BJ (cell line): ENCODE results near the gene MMP15. TPM values are rescaled to one million over a fixed set of nuclear protein-coding genes. Genes with fewer than 3 reads are reported as not detected.
A peak's percentile ranks its signal among the peaks of the same experiment; 100 is the strongest.

Experiments used
- CTCF ChIA-PET: fragments of 350-600 bp; formaldehyde crosslinking; extraction: SDS; loops from one replicate; lab custom pipeline; 2021; ENCODE audit warnings: antibody characterized with exemption, inconsistent platforms; lab: Yijun Ruan, JAX
- POLR2A ChIA-PET: fragments of 300-600 bp; sonication (Branson Sonifier 250); formaldehyde crosslinking; extraction: SDS; loops from one replicate; lab custom pipeline; 2021; ENCODE audit warnings: antibody characterized with exemption; lab: Charles Lee
- DNase-seq: peaks from one replicate; pipeline ENCODE4 v3.0.0-alpha.2; 2011; ENCODE audit warnings: low read depth
- H3K27me3 ChIP-seq: 2 replicates; pipeline ENCODE4 v1.6.0; 2011; ENCODE audit warnings: low read length; ENCODE audit not compliant: control insufficient read depth, insufficient read depth
- H3K36me3 ChIP-seq: 2 replicates; pipeline ENCODE4 v1.5.1; 2011; ENCODE audit warnings: low read length; ENCODE audit not compliant: control insufficient read depth, insufficient read depth
- H3K4me3 ChIP-seq: 2 replicates; pipeline ENCODE4 v1.5.1; 2011; ENCODE audit warnings: low read depth, mild to moderate bottlenecking, control low read depth, low read length
- CTCF ChIP-seq: IDR thresholded peaks from 2 replicates; pipeline ENCODE4 v1.5.1; 2011; ENCODE audit warnings: low read depth, mild to moderate bottlenecking, control low read depth, inconsistent platforms, low read length, moderate library complexity; ENCODE audit not compliant: insufficient read depth
- polyA plus RNA-seq: library from polyadenylated mRNA; depleted of rRNA; stranded (reverse); fragments of >200 nt; gene quantifications from 2 replicates; pipeline ENCODE4 v1.2.3, GENCODE V29; 2011

The MMP15 gene
- polyA plus RNA-seq, 1 experiment: 1.1 TPM

GRCh38 chr16:58024486-58025350 is 836 bp upstream of the MMP15 start:
- no peak for TF ChIP-seq CTCF
- no peaks in the 10 kb centered on the region for H3K36me3 ChIP-seq
- POLR2A ChIA-PET: no interaction called here
- DNase-seq: no peak
- CTCF ChIA-PET: interaction anchor here (0.6 to 5.3 kb wide), 4 partner anchors 97 to 312 kb away, joined by 3 to 32 read pairs (median 15); partner anchors contain the start of gene CFAP20
- H3K4me3 ChIP-seq: peak overlapping the region; percentile 53
- H3K27me3 ChIP-seq: peaks cover 9% of the 10 kb centered on the region

GRCh38 chr16:58026139-58026704 is 668 bp downstream of the MMP15 start:
- no peak for DNase-seq
- H3K27me3 ChIP-seq: peaks cover 9% of the 10 kb centered on the region
- ChIA-PET POLR2A (no interaction called here), CTCF (interaction anchor here (0.9 to 5.3 kb wide), 3 partner anchors 95 to 102 kb away, joined by 3 to 32 read pairs (median 27); partner anchors contain the start of gene CFAP20)
- no peaks in the 10 kb centered on the region for H3K36me3 ChIP-seq
- H3K4me3 ChIP-seq: peak overlapping the region; percentile 53
- TF ChIP-seq CTCF: no peak

- peaks cover 9% of the 10 kb centered on the region for H3K27me3 ChIP-seq
- ChIA-PET POLR2A (no interaction called here), CTCF (interaction anchor here (0.9 to 1.6 kb wide), 2 partner anchors 26 to 97 kb away, joined by 3 read pairs; partner anchors contain the start of genes USB1 and ZNF319)
- peak overlapping the region; percentile 53 for H3K4me3 ChIP-seq
- no peak for TF ChIP-seq CTCF
- no peaks in the 10 kb centered on the region for H3K36me3 ChIP-seq
- no peak for DNase-seq
Measured at GRCh38 chr16:58026705-58027160, 1.2 kb downstream of the MMP15 start.

- no peak for DNase-seq
- Histone ChIP-seq H3K4me3 (peak overlapping the region; percentile 27), H3K27me3 (peaks cover 9% of the 10 kb centered on the region), H3K36me3 (no peaks in the 10 kb centered on the region)
- no peak for TF ChIP-seq CTCF
- ChIA-PET POLR2A (no interaction called here), CTCF (interaction anchor here (1.3 to 1.6 kb wide), 3 partner anchors 27 to 94 kb away, joined by 3 to 4 read pairs (median 3); partner anchors contain the start of genes USB1 and ZNF319)
Measured at GRCh38 chr16:58027161-58027915, 1.8 kb downstream of the MMP15 start.
